HFF-Myc (cell line): ENCODE measurements around the gene FFAR1.
A peak's percentile ranks its signal among the peaks of the same experiment; 100 is the strongest.

Source experiments
- DNase-seq: peaks from one replicate; pipeline ENCODE4 v3.0.0-alpha.2; 2011; ENCODE audit warnings: low read depth; ENCODE audit errors: extremely low read depth
- H3K4me3 ChIP-seq: replicated peaks from 2 replicates; pipeline ENCODE4 v1.5.1; 2011; ENCODE audit warnings: low read depth, mild to moderate bottlenecking, control low read depth, low read length
- CTCF ChIP-seq: IDR thresholded peaks from 2 replicates; pipeline ENCODE4 v1.5.1; 2012; ENCODE audit warnings: mild to moderate bottlenecking, low read depth, low read length, control low read depth; ENCODE audit errors: missing control alignments

The FFAR1 gene

GRCh38 chr19:35320065-35320713 lies 27.5 kb upstream of the FFAR1 start:
- TF ChIP-seq CTCF: no peak
- DNase-seq: no peak
- H3K4me3 ChIP-seq: no peak overlapping the region

- H3K4me3 ChIP-seq: no peak overlapping the region
- no peak for DNase-seq
- no peak for TF ChIP-seq CTCF
These were observed 26.4 kb upstream of the FFAR1 start for GRCh38 chr19:35321291-35321690.

- DNase-seq: no peak
- H3K4me3 ChIP-seq: no peak overlapping the region
- no peak for TF ChIP-seq CTCF
These were observed 25.7 kb upstream of the FFAR1 start for GRCh38 chr19:35322014-35322413.

- no peak overlapping the region for H3K4me3 ChIP-seq
- peak; percentile 41 for TF ChIP-seq CTCF
- no peak for DNase-seq
These were observed 20.1 kb upstream of the FFAR1 start for GRCh38 chr19:35327642-35328041.

- no peak for TF ChIP-seq CTCF
- DNase-seq: no peak
- no peak within 1 kb of the TSS for H3K4me3 ChIP-seq
These were observed 18.8 kb upstream of the FFAR1 start, which contains the start of gene CD22 for GRCh38 chr19:35328851-35329285. Gene CD22, plus strand, starts transcription at chr19:35329187. Its CDS starts 2,854 bp downstream, at chr19:35332041.

- H3K4me3 ChIP-seq: no peak overlapping the region
- TF ChIP-seq CTCF: no peak
These were observed 18.4 kb upstream of the FFAR1 start for GRCh38 chr19:35329323-35329722.

GRCh38 chr19:35330475-35330874 lies 17.2 kb upstream of the FFAR1 start:
- no peak overlapping the region for H3K4me3 ChIP-seq
- no peak for DNase-seq
- TF ChIP-seq CTCF: no peak

More at GRCh38 chr19:35329323-35329722, 18.4 kb upstream of the FFAR1 start:
- no peak for DNase-seq
